HEK293 (cell line): Measurements from ENCODE around the gene KANSL1L.

ENCODE experiments used
- CTCF ChIA-PET: fragments of 350-600 bp; formaldehyde crosslinking; extraction: SDS; loops from one replicate; lab custom pipeline; 2021; ENCODE audit warnings: antibody characterized with exemption; lab: Yijun Ruan, JAX
- POLR2A ChIA-PET: fragments of 300-600 bp; formaldehyde crosslinking; extraction: SDS; loops from one replicate; lab custom pipeline; 2020; ENCODE audit warnings: antibody characterized with exemption, inconsistent platforms; lab: Yijun Ruan, JAX
- H3K27ac ChIP-seq: fragments of 200-500 bp; sonication (Bioruptor generic); 2 replicates; pipeline ENCODE4 v1.5.1; 2014; ENCODE audit warnings: low read depth, low read length, control low read depth, inconsistent platforms; ENCODE audit errors: extremely low read depth
- H3K36me3 ChIP-seq, 2 experiments: fragments of 200-500 bp in 1 of 2; sonication (Bioruptor generic) in 1 of 2; 1 replicate in 1 of 2; 2 replicates in 1 of 2; pipeline ENCODE4 v1.5.1; 2014 to 2017; ENCODE audit warnings: inconsistent platforms in 2 of 2, low read length in 2 of 2; ENCODE audit not compliant: control insufficient read depth in 2 of 2, insufficient read depth in 1 of 2
- H3K4me1 ChIP-seq: fragments of 200-500 bp; sonication (Bioruptor generic); 2 replicates; pipeline ENCODE4 v1.5.1; 2014; ENCODE audit warnings: mild to moderate bottlenecking, low read length, inconsistent platforms; ENCODE audit not compliant: control insufficient read depth, insufficient read depth
- H3K4me3 ChIP-seq: 2 replicates; pipeline ENCODE4 v1.5.1; 2011; ENCODE audit warnings: low read depth, mild to moderate bottlenecking, control low read depth, low read length, moderate library complexity
- H3K9me3 ChIP-seq: fragments of 200-500 bp; sonication (Bioruptor generic); 2 replicates; pipeline ENCODE4 v1.5.1; 2014; ENCODE audit warnings: low read depth, low read length, inconsistent platforms; ENCODE audit not compliant: control insufficient read depth, insufficient read depth
- BCL11B ChIP-seq: fragments of 450-650 bp; formaldehyde crosslinking; IDR thresholded peaks from 2 replicates; pipeline ENCODE4 v1.5.1; 2016; ENCODE audit warnings: low read depth, missing biosample characterization, missing genetic modification characterization
- KLF16 ChIP-seq: fragments of 450-650 bp; formaldehyde crosslinking; IDR thresholded peaks from 2 replicates; pipeline ENCODE4 v1.5.1; 2017; ENCODE audit warnings: missing biosample characterization, missing genetic modification characterization
- KLF7 ChIP-seq: fragments of 450-650 bp; formaldehyde crosslinking; IDR thresholded peaks from 2 replicates; pipeline ENCODE4 v1.5.1; 2016; ENCODE audit warnings: missing biosample characterization, missing genetic modification characterization, borderline replicate concordance
- KLF9 ChIP-seq: fragments of 450-650 bp; formaldehyde crosslinking; IDR thresholded peaks from 2 replicates; pipeline ENCODE4 v1.5.1; 2016; ENCODE audit warnings: missing biosample characterization, missing genetic modification characterization, low read depth
- PRDM1 ChIP-seq: fragments of 450-650 bp; formaldehyde crosslinking; IDR thresholded peaks from 2 replicates; pipeline ENCODE4; 2016; ENCODE audit warnings: missing biosample characterization, missing genetic modification characterization
- SETDB1 ChIP-seq: IDR thresholded peaks from one replicate; pipeline ENCODE4 v1.6.1; 2017; ENCODE audit warnings: mild to moderate bottlenecking, low read length, moderate library complexity, mixed read lengths; ENCODE audit not compliant: insufficient read length
- SP7 ChIP-seq: fragments of 450-650 bp; formaldehyde crosslinking; IDR thresholded peaks from 2 replicates; pipeline ENCODE4 v1.5.1; 2016; ENCODE audit warnings: missing biosample characterization, missing genetic modification characterization
- ZIC2 ChIP-seq: fragments of 450-650 bp; formaldehyde crosslinking; IDR thresholded peaks from 2 replicates; pipeline ENCODE4 v1.5.1; 2016; ENCODE audit warnings: missing biosample characterization, missing genetic modification characterization
- ZNF10 ChIP-seq: fragments of 450-650 bp; formaldehyde crosslinking; IDR thresholded peaks from 2 replicates; pipeline ENCODE4 v1.5.1; 2017; ENCODE audit warnings: missing biosample characterization, missing genetic modification characterization
- ZNF114 ChIP-seq: fragments of 450-650 bp; formaldehyde crosslinking; IDR thresholded peaks from 2 replicates; pipeline ENCODE4 v1.5.0; 2017; ENCODE audit warnings: missing biosample characterization, missing genetic modification characterization
- ZNF155 ChIP-seq: fragments of 450-650 bp; formaldehyde crosslinking; IDR thresholded peaks from 2 replicates; pipeline ENCODE4 v1.5.1; 2016; ENCODE audit warnings: missing biosample characterization, missing genetic modification characterization
- ZNF2 ChIP-seq: fragments of 450-650 bp; formaldehyde crosslinking; IDR thresholded peaks from 2 replicates; pipeline ENCODE4 v1.5.1; 2016; ENCODE audit warnings: missing biosample characterization, missing genetic modification characterization
- ZNF23 ChIP-seq: fragments of 450-650 bp; formaldehyde crosslinking; IDR thresholded peaks from 2 replicates; pipeline ENCODE4 v1.5.1; 2016; ENCODE audit warnings: missing biosample characterization, missing genetic modification characterization, borderline replicate concordance
- ZNF521 ChIP-seq: fragments of 450-650 bp; formaldehyde crosslinking; IDR thresholded peaks from 2 replicates; pipeline ENCODE4 v1.5.1; 2017; ENCODE audit warnings: missing biosample characterization, mild to moderate bottlenecking, missing genetic modification characterization
- ZNF529 ChIP-seq: fragments of 450-650 bp; formaldehyde crosslinking; IDR thresholded peaks from 2 replicates; pipeline ENCODE4 v1.5.1; 2017; ENCODE audit warnings: missing genetic modification characterization, missing biosample characterization; ENCODE audit not compliant: insufficient replicate concordance
- ZNF626 ChIP-seq: fragments of 450-650 bp; sonication (Bioruptor Pico); formaldehyde crosslinking; IDR thresholded peaks from 2 replicates; pipeline ENCODE4 v1.5.1; 2018; ENCODE audit warnings: missing biosample characterization, missing genetic modification characterization, inconsistent platforms
- ZNF785 ChIP-seq: fragments of 450-650 bp; formaldehyde crosslinking; IDR thresholded peaks from 2 replicates; pipeline ENCODE4 v1.5.1; 2016; ENCODE audit warnings: missing biosample characterization, missing genetic modification characterization
- TF ChIP-seq, protein P1 (sequence below): fragments of 450-650 bp; formaldehyde crosslinking; IDR thresholded peaks from 2 replicates; pipeline ENCODE4 v1.5.1; 2016; ENCODE audit warnings: missing biosample characterization, missing genetic modification characterization
- TF ChIP-seq, protein P2 (sequence below): sonication (generic); formaldehyde crosslinking; IDR thresholded peaks from 2 replicates; pipeline ENCODE4 v1.8.1; 2022; ENCODE audit warnings: mild to moderate bottlenecking, moderate library complexity, missing genetic modification reagents
- TF ChIP-seq, protein P3 (sequence below): fragments of 450-650 bp; formaldehyde crosslinking; IDR thresholded peaks from 2 replicates; pipeline ENCODE4 v1.5.1; 2016; ENCODE audit warnings: missing biosample characterization, missing genetic modification characterization

The KANSL1L gene

DNA sequence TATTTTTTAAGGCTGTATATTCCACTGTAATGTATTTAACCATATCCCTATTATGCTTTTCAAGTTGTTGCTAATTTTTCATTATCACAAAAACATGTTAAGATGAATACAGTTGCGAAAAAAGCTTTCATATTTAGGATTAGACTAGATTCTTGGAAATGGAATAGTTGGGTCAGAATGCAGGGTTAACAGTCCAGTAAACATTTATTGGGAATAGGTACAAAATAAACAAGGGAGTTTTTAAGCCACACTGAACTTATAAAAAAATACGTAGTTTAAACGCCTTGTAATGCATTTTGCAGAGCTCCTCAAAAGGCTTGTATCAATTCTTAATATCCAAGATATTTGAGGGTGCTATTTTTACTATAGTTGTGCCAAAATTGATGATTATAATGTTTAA lies 133.1 kb downstream of the KANSL1L start:
- CTCF ChIA-PET: no interaction called here
- TF ChIP-seq ZNF529 (tag by site-specific recombination): no peak
- no peak for TF ChIP-seq ZNF155 (tag by site-specific recombination)
- TF ChIP-seq, protein P1, sequence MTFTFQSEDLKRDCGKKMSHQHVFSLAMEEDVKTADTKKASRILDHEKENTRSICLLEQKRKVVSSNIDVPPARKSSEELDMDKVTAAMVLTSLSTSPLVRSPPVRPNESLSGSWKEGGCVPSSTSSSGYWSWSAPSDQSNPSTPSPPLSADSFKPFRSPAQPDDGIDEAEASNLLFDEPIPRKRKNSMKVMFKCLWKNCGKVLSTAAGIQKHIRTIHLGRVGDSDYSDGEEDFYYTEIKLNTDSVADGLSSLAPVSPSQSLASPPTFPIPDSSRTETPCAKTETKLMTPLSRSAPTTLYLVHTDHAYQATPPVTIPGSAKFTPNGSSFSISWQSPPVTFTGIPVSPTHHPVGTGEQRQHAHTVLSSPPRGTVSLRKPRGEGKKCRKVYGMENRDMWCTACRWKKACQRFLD (tag by site-specific recombination): no peak
- TF ChIP-seq, protein P2, sequence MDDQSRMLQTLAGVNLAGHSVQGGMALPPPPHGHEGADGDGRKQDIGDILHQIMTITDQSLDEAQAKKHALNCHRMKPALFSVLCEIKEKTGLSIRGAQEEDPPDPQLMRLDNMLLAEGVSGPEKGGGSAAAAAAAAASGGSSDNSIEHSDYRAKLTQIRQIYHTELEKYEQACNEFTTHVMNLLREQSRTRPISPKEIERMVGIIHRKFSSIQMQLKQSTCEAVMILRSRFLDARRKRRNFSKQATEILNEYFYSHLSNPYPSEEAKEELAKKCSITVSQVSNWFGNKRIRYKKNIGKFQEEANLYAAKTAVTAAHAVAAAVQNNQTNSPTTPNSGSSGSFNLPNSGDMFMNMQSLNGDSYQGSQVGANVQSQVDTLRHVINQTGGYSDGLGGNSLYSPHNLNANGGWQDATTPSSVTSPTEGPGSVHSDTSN (CRISPR knock-in tag): no peak
- TF ChIP-seq ZNF521 (tag by site-specific recombination): no peak
- TF ChIP-seq ZNF10 (tag by site-specific recombination): no peak
- TF ChIP-seq BCL11B (tag by site-specific recombination): no peak
- POLR2A ChIA-PET: no interaction called here
- Histone ChIP-seq H3K4me1 (no peaks in the 10 kb centered on the region), H3K4me3 (no peak overlapping the region), H3K36me3 (no peaks in the 10 kb centered on the region), H3K9me3 (no peaks in the 10 kb centered on the region), H3K27ac (no peak overlapping the region)

DNA sequence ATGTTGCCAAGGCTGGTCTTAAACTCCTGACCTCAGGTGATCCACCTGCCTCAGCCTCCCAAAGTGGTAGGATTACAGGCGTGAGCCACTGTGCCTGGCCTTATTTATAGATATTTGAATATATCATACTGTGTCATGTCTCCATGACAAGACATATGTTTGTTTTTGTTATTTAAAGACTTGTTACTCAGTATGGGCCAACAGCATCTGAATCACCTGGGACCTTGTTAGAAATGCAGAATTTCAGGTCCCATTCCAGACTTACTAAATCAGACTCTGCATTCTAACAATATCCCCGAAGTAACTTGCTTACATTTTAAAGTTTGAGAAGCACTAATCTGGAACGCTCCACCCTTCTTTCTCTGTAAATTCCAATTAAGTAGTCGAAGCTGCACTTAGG lies 135.5 kb downstream of the KANSL1L start:
- H3K27ac ChIP-seq: no peak overlapping the region
- TF ChIP-seq KLF16 (no peak), ZIC2 (tag by site-specific recombination) (no peak), SETDB1 (no peak), ZNF2 (no peak)
- TF ChIP-seq, protein P3, sequence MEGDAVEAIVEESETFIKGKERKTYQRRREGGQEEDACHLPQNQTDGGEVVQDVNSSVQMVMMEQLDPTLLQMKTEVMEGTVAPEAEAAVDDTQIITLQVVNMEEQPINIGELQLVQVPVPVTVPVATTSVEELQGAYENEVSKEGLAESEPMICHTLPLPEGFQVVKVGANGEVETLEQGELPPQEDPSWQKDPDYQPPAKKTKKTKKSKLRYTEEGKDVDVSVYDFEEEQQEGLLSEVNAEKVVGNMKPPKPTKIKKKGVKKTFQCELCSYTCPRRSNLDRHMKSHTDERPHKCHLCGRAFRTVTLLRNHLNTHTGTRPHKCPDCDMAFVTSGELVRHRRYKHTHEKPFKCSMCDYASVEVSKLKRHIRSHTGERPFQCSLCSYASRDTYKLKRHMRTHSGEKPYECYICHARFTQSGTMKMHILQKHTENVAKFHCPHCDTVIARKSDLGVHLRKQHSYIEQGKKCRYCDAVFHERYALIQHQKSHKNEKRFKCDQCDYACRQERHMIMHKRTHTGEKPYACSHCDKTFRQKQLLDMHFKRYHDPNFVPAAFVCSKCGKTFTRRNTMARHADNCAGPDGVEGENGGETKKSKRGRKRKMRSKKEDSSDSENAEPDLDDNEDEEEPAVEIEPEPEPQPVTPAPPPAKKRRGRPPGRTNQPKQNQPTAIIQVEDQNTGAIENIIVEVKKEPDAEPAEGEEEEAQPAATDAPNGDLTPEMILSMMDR (tag by site-specific recombination): no peak
- TF ChIP-seq, all 188 proteins: peak for 0
- POLR2A ChIA-PET: no interaction called here
- Histone ChIP-seq H3K4me3 (no peak overlapping the region), H3K4me1 (no peaks in the 10 kb centered on the region), H3K9me3 (no peaks in the 10 kb centered on the region), H3K36me3 (peaks cover 0 to 5% of the 10 kb centered on the region in 2 experiments; a peak in 1 of 3 replicates)
- CTCF ChIA-PET: interaction anchor here (0.6 kb wide), 1 partner anchor 40 kb away, joined by 3 read pairs; no protein-coding TSS in a partner anchor

DNA sequence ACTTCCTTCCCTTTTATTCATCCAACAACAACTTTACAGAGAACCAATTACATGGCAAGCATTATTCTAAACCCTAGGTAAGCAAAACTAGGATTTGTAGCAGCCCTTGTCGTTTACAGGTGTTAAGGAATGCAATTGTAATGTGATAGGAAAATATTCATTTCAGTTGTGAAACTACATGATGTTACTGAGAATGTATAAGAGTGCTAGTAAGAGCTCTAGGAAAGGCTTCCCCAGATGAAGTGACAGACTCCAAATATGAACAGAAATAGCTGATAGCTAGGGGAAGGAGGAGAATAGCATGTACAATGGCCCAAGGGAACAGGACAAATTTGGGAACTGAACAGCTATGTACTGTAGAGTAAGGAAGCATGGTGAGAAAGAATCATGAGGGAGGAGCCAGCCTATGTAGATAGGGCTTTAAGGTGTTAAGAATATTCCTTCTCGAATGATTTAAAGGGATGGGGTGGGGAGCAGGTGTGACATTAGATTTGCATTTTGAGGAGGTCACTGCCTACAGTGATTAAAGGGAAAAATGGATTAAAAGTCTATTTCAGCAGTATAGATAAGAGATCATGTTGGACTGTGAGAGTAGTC lies 137.0 kb downstream of the KANSL1L start:
- Histone ChIP-seq H3K4me3 (no peak overlapping the region), H3K4me1 (no peaks in the 10 kb centered on the region), H3K9me3 (no peaks in the 10 kb centered on the region), H3K36me3 (peaks cover 0 to 5% of the 10 kb centered on the region in 2 experiments; a peak in 1 of 3 replicates), H3K27ac (no peak overlapping the region)
- TF ChIP-seq ZNF114 (tag by site-specific recombination) (no peak), KLF7 (tag by site-specific recombination) (no peak), KLF9 (tag by site-specific recombination) (no peak), PRDM1 (tag by site-specific recombination) (no peak), ZNF626 (tag by site-specific recombination) (no peak), BCL11B (tag by site-specific recombination) (no peak), ZNF23 (tag by site-specific recombination) (no peak), ZNF785 (tag by site-specific recombination) (no peak), SP7 (tag by site-specific recombination) (no peak)
- TF ChIP-seq, protein P3 (tag by site-specific recombination): no peak
- POLR2A ChIA-PET: no interaction called here
- CTCF ChIA-PET: no interaction called here
